IMR-90 (cell line): ENCODE data around the gene GRB14. TPM values are rescaled to one million over a fixed set of nuclear protein-coding genes. Genes with fewer than 3 reads are reported as not detected.

Source experiments
- polyA plus RNA-seq, 3 experiments: library from polyadenylated mRNA; depleted of rRNA; stranded (reverse); fragments of >200 nt; gene quantifications; 2 replicates each; pipeline ENCODE4 v1.2.3, GENCODE V29; 2012; ENCODE audit warnings: low replicate concordance in 1 of 3
- total RNA-seq: library from RNA; depleted of rRNA; stranded (reverse); fragments of >200 nt; gene quantifications from 2 replicates; pipeline ENCODE4 v1.2.3, GENCODE V29; 2012; rRNA removed

GRB14 gene
- total and polyA plus RNA-seq, 2 of the 4 experiments (the other 2 are of a cell fraction) = not detected

Other genes starting within 250 kb of the GRB14 start
- 1.1 and 2.2 TPM in 2 replicates for gene COBLL1, start 220.3 kb upstream of the GRB14 start, total RNA-seq
- gene COBLL1, start 220.3 kb upstream of the GRB14 start, polyA plus RNA-seq (2012; rRNA removed) = 0.79 and 1.2 TPM in 2 replicates